K562 (cell line): ENCODE data around the gene OR9Q1. TPM values are rescaled to one million over a fixed set of nuclear protein-coding genes. Genes with fewer than 3 reads are reported as not detected.

Source experiments
- ATAC-seq: fragments of 200-7000 bp; cut with Tn5 transposase; 3 replicates; pipeline ENCODE4 v1.9.1; 2020; ENCODE audit warnings: moderate library complexity
- BruUV-seq: library from RNA; stranded (reverse); fragments of 400-500 nt; replicated peaks from 2 replicates; lab custom pipeline; 2021; lab: Mats Ljungman, UMichigan
- CTCF ChIA-PET: fragments of 300-600 bp; formaldehyde crosslinking; extraction: SDS; loops from one replicate; lab custom pipeline; 2021; ENCODE audit warnings: low intra/inter-chr PET ratio; lab: Yijun Ruan, JAX
- POLR2A ChIA-PET: fragments of 300-600, 350-650 bp; sonication (Branson Sonifier 250); formaldehyde crosslinking; extraction: SDS; loops from one replicate; lab custom pipeline; 2021; ENCODE audit warnings: antibody characterized with exemption, inconsistent platforms; lab: Yijun Ruan, JAX
- DNase-seq, 4 experiments: peaks; one replicate each; pipeline versions ENCODE4 v3.0.0 to v3.0.0-alpha.2; 2011 to 2018; ENCODE audit warnings: low spot score in 3 of 4, mixed read lengths in 3 of 4; ENCODE audit errors: extremely low read depth in 1 of 4
- FAIRE-seq: peaks from 2 replicates; lab custom pipeline; 2011; peaks lifted over from hg19 to GRCh38; lab: Jason Lieb, UNC
- H2AFZ ChIP-seq: 2 replicates; pipeline ENCODE4 v1.6.0; 2011; ENCODE audit warnings: low read depth, low read length, control low read depth, inconsistent platforms
- H3K27ac ChIP-seq: fragments of 200-600 bp; 3 replicates; pipeline ENCODE4 v1.8.0; 2011; ENCODE audit warnings: low read depth, mild to moderate bottlenecking, control low read depth, inconsistent platforms, low read length, moderate library complexity, mixed read lengths; ENCODE audit errors: extremely low read depth
- H3K27me3 ChIP-seq, 2 experiments: fragments of 300-600 bp in 1 of 2; 2 replicates in 1 of 2; 3 replicates in 1 of 2; pipeline versions ENCODE4 v1.6.0 to v1.8.0; 2011; ENCODE audit warnings: inconsistent platforms in 2 of 2, low read length in 2 of 2, mild to moderate bottlenecking in 1 of 2, mixed read lengths in 1 of 2, moderate library complexity in 1 of 2; ENCODE audit not compliant: control insufficient read depth in 2 of 2, insufficient read depth in 2 of 2
- H3K36me3 ChIP-seq: fragments of 300-600 bp; 3 replicates; pipeline ENCODE4 v1.8.0; 2011; ENCODE audit warnings: mild to moderate bottlenecking, low read length, inconsistent platforms; ENCODE audit not compliant: control insufficient read depth, insufficient read depth
- H3K4me1 ChIP-seq, 2 experiments: fragments of 200-600 bp in 1 of 2; replicated peaks in 1 of 2; 2 replicates in 1 of 2; 3 replicates in 1 of 2; pipeline versions ENCODE4 v1.5.1 to v1.8.0; 2011; ENCODE audit warnings: inconsistent platforms in 2 of 2, low read length in 2 of 2, mild to moderate bottlenecking in 1 of 2, mixed read lengths in 1 of 2, moderate library complexity in 1 of 2; ENCODE audit not compliant: control insufficient read depth in 2 of 2, insufficient read depth in 2 of 2
- H3K4me2 ChIP-seq: 2 replicates; pipeline ENCODE4 v1.6.1; 2011; ENCODE audit warnings: low read length, control low read depth, inconsistent platforms, mixed read lengths; ENCODE audit not compliant: insufficient read depth
- H3K4me3 ChIP-seq: fragments of 200-600 bp; sonication (generic), shearing (Covaris generic); 2 replicates; pipeline ENCODE4 v1.5.1; 2016; ENCODE audit warnings: control low read depth, inconsistent platforms
- H3K79me2 ChIP-seq: fragments of 200-600 bp; 3 replicates; pipeline ENCODE4 v1.8.0; 2011; ENCODE audit warnings: low read length, inconsistent platforms; ENCODE audit not compliant: control insufficient read depth, insufficient read depth
- H3K9ac ChIP-seq, 2 experiments: 2 replicates each; pipeline versions ENCODE4 v1.6.0 to v1.6.1; 2011; ENCODE audit warnings: low read depth in 2 of 2, low read length in 2 of 2, control low read depth in 1 of 2, inconsistent platforms in 1 of 2, mild to moderate bottlenecking in 1 of 2, mixed read lengths in 1 of 2; ENCODE audit not compliant: insufficient read depth in 1 of 2
- H3K9me1 ChIP-seq: one replicate; pipeline ENCODE4 v1.6.0; 2011; ENCODE audit warnings: inconsistent platforms, mild to moderate bottlenecking, low read length, moderate library complexity; ENCODE audit not compliant: control insufficient read depth, insufficient read depth
- H3K9me3 ChIP-seq: replicated peaks from 2 replicates; pipeline ENCODE4 v1.5.1; 2011; ENCODE audit warnings: low read depth, low read length, inconsistent platforms; ENCODE audit not compliant: control insufficient read depth, insufficient read depth
- H4K20me1 ChIP-seq: replicated peaks from 2 replicates; pipeline ENCODE4 v1.6.1; 2011; ENCODE audit warnings: low read length, inconsistent platforms, mixed read lengths; ENCODE audit not compliant: control insufficient read depth, insufficient read depth
- ARHGAP35 ChIP-seq: fragments of 450-650 bp; IDR thresholded peaks from 2 replicates; pipeline ENCODE4 v1.6.1; 2018; ENCODE audit not compliant: partially characterized antibody
- C11orf30 ChIP-seq: fragments of 450-650 bp; IDR thresholded peaks from 2 replicates; pipeline ENCODE4 v1.6.1; 2016; ENCODE audit warnings: low read depth, mild to moderate bottlenecking
- DDX20 ChIP-seq: fragments of 450-650 bp; IDR thresholded peaks from 2 replicates; pipeline ENCODE4 v1.6.1; 2016; ENCODE audit warnings: missing genetic modification characterization, low read depth, mild to moderate bottlenecking, missing compliant biosample characterization, moderate library complexity
- ELK3 ChIP-seq: fragments of 450-650 bp; formaldehyde crosslinking; IDR thresholded peaks from 2 replicates; pipeline ENCODE4 v1.4.0; 2020; ENCODE audit warnings: mild to moderate bottlenecking
- ETS2 ChIP-seq: IDR thresholded peaks from 2 replicates; pipeline ENCODE4 v1.6.1; 2016; ENCODE audit warnings: borderline replicate concordance, missing genetic modification characterization, mild to moderate bottlenecking, moderate library complexity, missing compliant biosample characterization; ENCODE audit not compliant: poor library complexity, severe bottlenecking
- RBM25 ChIP-seq: fragments of 200-400 bp; formaldehyde crosslinking; IDR thresholded peaks from 2 replicates; pipeline ENCODE4 v1.6.1; 2018; ENCODE audit warnings: low read length, low read depth, moderate library complexity; ENCODE audit not compliant: severe bottlenecking
- SMC3 ChIP-seq: conservative IDR thresholded peaks from 2 replicates; pipeline ENCODE4 v1.6.1; 2011; ENCODE audit warnings: low read depth, low read length, improper control_type of control experiment; ENCODE audit not compliant: insufficient read depth
- ZC3H11A ChIP-seq: IDR thresholded peaks from 2 replicates; pipeline ENCODE4 v1.6.1; 2012; ENCODE audit warnings: low read depth, low read length, improper control_type of control experiment
- ZMIZ1 ChIP-seq, 2 experiments: fragments of 150-350 bp in 1 of 2; IDR thresholded peaks; 2 replicates each; pipeline ENCODE4 v1.6.1; 2012 to 2016; ENCODE audit warnings: low read depth in 2 of 2, low read length in 2 of 2, mild to moderate bottlenecking in 1 of 2, moderate library complexity in 1 of 2
- ZNF239 ChIP-seq: fragments of 250-450 bp; sonication (Bioruptor Pico); IDR thresholded peaks from 2 replicates; pipeline ENCODE4 v1.4.0; 2020; ENCODE audit warnings: mild to moderate bottlenecking
- ZNF316 ChIP-seq: fragments of 450-650 bp; IDR thresholded peaks from 2 replicates; pipeline ENCODE4 v1.6.1; 2016
- ZNF561 ChIP-seq: fragments of 450-650 bp; formaldehyde crosslinking; conservative IDR thresholded peaks from 2 replicates; pipeline ENCODE4 v1.4.0; 2020; ENCODE audit warnings: mild to moderate bottlenecking, moderate library complexity
- WGBS: fragments of 100-300 bp; shearing (Covaris generic); methylation state at CpG from one replicate; pipeline ENCODE4 v1.1.6; 2016; ENCODE audit warnings: low coverage, mixed read lengths; ENCODE audit not compliant: insufficient coverage; ENCODE audit errors: missing lambda C conversion rate; 5-methylcytosine and 5-hydroxymethylcytosine counted together
- in situ Hi-C: fragments of 300-500 bp; cut with MboI; formaldehyde crosslinking; loops from 4 replicates; pipeline ENCODE4 v1.15.0; 2018; ENCODE audit warnings: inconsistent platforms, mixed read lengths
- intact Hi-C: fragments of 100-400 bp; cut with micrococcal nuclease; formaldehyde crosslinking; loops from 2 replicates; pipeline ENCODE4 v1.14.2; 2022
- polyA plus RNA-seq, 8 experiments: library from polyadenylated mRNA; depleted of rRNA in 4 of 8; stranded (reverse) in 5 of 8; unstranded in 3 of 8; fragments of >200 nt; fragmentation: Nextera tagmentation in 2 of 8; fragmentation: Illumina TruSeq in 1 of 8; extraction: Ambion mirVana in 2 of 8; extraction: Trizol in 1 of 8; gene quantifications; 2 replicates each; pipeline versions ENCODE4 v1.2.1 to v1.2.3, GENCODE V29; 2011 to 2014; ENCODE audit warnings: inconsistent platforms in 1 of 8, missing spikeins in 1 of 8
- total RNA-seq, 7 experiments: library from RNA; depleted of rRNA in 6 of 7; stranded (reverse); fragments of >200 nt in 6 of 7; fragmentation: Illumina TruSeq in 2 of 7; extraction: Trizol in 2 of 7; gene quantifications; 2 replicates each; pipeline versions ENCODE4 v1.2.1 to v1.2.3, GENCODE V29; 2011 to 2021; ENCODE audit warnings: low replicate concordance in 1 of 7

The OR9Q1 gene
- total and polyA plus RNA-seq, 9 of the 15 experiments (the other 6 are each of a cell fraction or from before 2014, with no cell fraction given): not detected

GRCh38 chr11:58216476-58216875 is 192.8 kb downstream of the OR9Q1 start:
- H3K4me2 ChIP-seq: no peak overlapping the region
- H3K4me1 ChIP-seq: no peaks in the 10 kb centered on the region
- BruUV-seq: no TSS peak
- DNase-seq (no peak), FAIRE-seq (no peak), ATAC-seq (no peak)
- H3K9ac ChIP-seq: no peak overlapping the region
- ChIA-PET POLR2A (no interaction called here), CTCF (no interaction called here)
- H3K27ac ChIP-seq: no peak overlapping the region
- H3K4me3 ChIP-seq: no peak overlapping the region
- no peak overlapping the region for H2AFZ ChIP-seq
- no peaks in the 10 kb centered on the region for H4K20me1 ChIP-seq
- H3K27me3 ChIP-seq: no peaks in the 10 kb centered on the region
- no peaks in the 10 kb centered on the region for H3K9me3 ChIP-seq
- in situ Hi-C loops: no loop called here
- no peak for TF ChIP-seq RBM25
- TF ChIP-seq ZNF316: peak; percentile 70
- peak; percentile 30; the same call in 1 of the 2 replicates for TF ChIP-seq C11orf30
- TF ChIP-seq, all 486 proteins: peak for 2
- Histone ChIP-seq H3K36me3 (no peaks in the 10 kb centered on the region), H3K79me2 (no peaks in the 10 kb centered on the region), H3K9me1 (no peaks in the 10 kb centered on the region)
- intact Hi-C loops: no loop called here

GRCh38 chr11:58222721-58223120 is 199.0 kb downstream of the OR9Q1 start:
- Histone ChIP-seq H3K4me2 (no peak overlapping the region), H3K36me3 (no peaks in the 10 kb centered on the region), H3K4me1 (no peaks in the 10 kb centered on the region), H3K9me3 (no peaks in the 10 kb centered on the region), H2AFZ (no peak overlapping the region), H3K79me2 (no peaks in the 10 kb centered on the region), H4K20me1 (no peaks in the 10 kb centered on the region), H3K27ac (no peak overlapping the region), H3K27me3 (peaks cover 0 to under 1% of the 10 kb centered on the region in 2 experiments; a peak in 2 of 5 replicates), H3K9me1 (no peaks in the 10 kb centered on the region), H3K9ac (no peak overlapping the region), H3K4me3 (no peak overlapping the region)
- CTCF ChIA-PET: no interaction called here
- FAIRE-seq (no peak), ATAC-seq (no peak), DNase-seq (no peak)
- TF ChIP-seq ARHGAP35 (no peak), ELK3 (CRISPR knock-in tag) (no peak), ZC3H11A (no peak), ZMIZ1 (IDR thresholded peaks at IDR 0.05; ENCODE audit: low read depth in 2 of 2, low read length in 2 of 2) (no peak), DDX20 (no peak), ZNF239 (CRISPR knock-in tag) (no peak), ETS2 (tag) (no peak), SMC3 (no peak), ZNF561 (CRISPR knock-in tag) (no peak)
- BruUV-seq: no TSS peak
- POLR2A ChIA-PET: no interaction called here
- WGBS: under 1% methylated on average over 7 of the region's 7 CpGs
- in situ Hi-C loops (no loop called here), intact Hi-C loops (no loop called here)
